ENCODE results near the gene CLSTN3. TPM values are rescaled to one million over a fixed set of nuclear protein-coding genes. Genes with fewer than 3 reads are reported as not detected.

The CLSTN3 gene
- total and polyA plus RNA-seq, 2 donors (not counting 3 experiments of a cell fraction or from before 2014, with no cell fraction given) = 27.8 to 45.9 TPM

DNA sequence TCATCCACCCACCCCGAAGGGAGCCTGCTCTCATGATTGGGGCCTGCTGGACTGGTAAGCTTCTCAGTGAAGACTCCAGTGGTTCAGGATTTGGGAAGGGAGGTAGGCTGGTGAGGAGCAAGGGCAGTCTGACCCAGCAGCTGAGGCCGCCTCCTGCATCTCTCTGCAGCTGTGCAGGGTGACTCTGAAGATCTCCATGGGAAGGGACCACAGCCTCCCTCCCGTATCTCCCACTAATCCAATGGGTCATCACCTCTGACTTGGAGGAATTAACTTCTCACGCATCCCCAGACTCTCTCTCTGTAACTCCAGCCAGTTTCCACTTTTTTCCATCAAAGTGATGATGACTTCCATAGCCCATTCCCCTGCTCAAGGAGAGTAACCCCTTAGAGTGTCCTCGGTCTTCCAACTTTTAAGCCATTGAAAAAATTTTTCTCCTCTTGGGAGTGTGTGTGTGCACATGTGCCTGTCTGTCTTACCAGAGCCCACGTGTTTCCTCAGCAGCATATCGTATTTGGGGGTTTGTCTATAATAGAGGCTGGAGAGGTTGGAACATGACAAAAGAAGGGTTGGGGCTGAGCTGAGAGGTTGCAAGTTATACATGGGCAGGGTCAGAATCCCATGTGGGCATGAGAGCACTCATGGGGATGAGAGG, 11.3 kb downstream of the CLSTN3 start:
- dilution Hi-C loops (cut with MboI; ENCODE audit: extremely low pct_ligation_motif_present, low sequenced_read_pairs) (no loop called here), intact Hi-C loops (cut with micrococcal nuclease) (loop anchor here (1.0 kb wide), 4 partner anchors 9 to 497 kb away; no protein-coding TSS in a partner anchor)
- Histone ChIP-seq H3K4me3 (replicated peaks in 1 of 3; ENCODE audit: insufficient read depth in 1 of 3, low read depth in 1 of 3, low read length in 3 of 3) (no peak overlapping the region), H3K9ac (replicated peaks; ENCODE audit: extremely low read depth, insufficient read depth, low read length) (no peak overlapping the region), H3K27me3 (ENCODE audit: control insufficient read depth in 2 of 2, insufficient read depth in 2 of 2, low read length in 2 of 2) (no peaks in the 10 kb centered on the region), H3K4me2 (ENCODE audit: insufficient read depth, low read length) (no peak overlapping the region), H3K79me2 (ENCODE audit: control insufficient read depth, insufficient read depth, low read length) (no peaks in the 10 kb centered on the region), H4K20me1 (replicated peaks; ENCODE audit: control insufficient read depth, extremely low read depth, insufficient read depth, low read length) (no peaks in the 10 kb centered on the region), H3K27ac (ENCODE audit: insufficient read depth, low read depth, low read length) (no peak overlapping the region), H2AFZ (ENCODE audit: low read depth, low read length) (no peak overlapping the region), H3K9me1 (replicated peaks; ENCODE audit: control insufficient read depth, extremely low read depth, insufficient read depth, low read length) (no peaks in the 10 kb centered on the region), H3K9me3 (replicated peaks; ENCODE audit: control insufficient read depth, insufficient read depth, low read length) (no peaks in the 10 kb centered on the region), H3K4me1 (ENCODE audit: control insufficient read depth, extremely low read depth, insufficient read depth, low read length) (no peaks in the 10 kb centered on the region), H3K36me3 (ENCODE audit: control insufficient read depth in 2 of 2, extremely low read depth in 1 of 2, insufficient read depth in 2 of 2, low read length in 2 of 2) (peaks cover 5 to 8% of the 10 kb centered on the region in 2 experiments)
- BruUV-seq (replicated peaks) = no TSS peak
- ChIA-PET POLR2A (interaction anchor here (0.7 kb wide), 1 partner anchor 198 kb away, joined by 5 read pairs; the partner anchor contains the start of gene RNU7-1), CTCF (interaction anchor here (0.8 to 3.3 kb wide), 12 partner anchors 8 to 499 kb away, joined by 3 to 33 read pairs (median 5); partner anchors contain the start of genes CLSTN3 and PEX5)
- TF ChIP-seq, protein P1, sequence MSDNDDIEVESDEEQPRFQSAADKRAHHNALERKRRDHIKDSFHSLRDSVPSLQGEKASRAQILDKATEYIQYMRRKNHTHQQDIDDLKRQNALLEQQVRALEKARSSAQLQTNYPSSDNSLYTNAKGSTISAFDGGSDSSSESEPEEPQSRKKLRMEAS (IDR thresholded peaks at IDR 0.05; ENCODE audit: insufficient read depth, insufficient read length) = no peak
- no peak for TF ChIP-seq MYC (IDR thresholded peaks at IDR 0.05; ENCODE audit: low read depth, low read length)
- no peak for TF ChIP-seq JUN (IDR thresholded peaks at IDR 0.05; ENCODE audit: borderline replicate concordance, insufficient read depth, insufficient read length, low read depth)
- TF ChIP-seq, protein P2, sequence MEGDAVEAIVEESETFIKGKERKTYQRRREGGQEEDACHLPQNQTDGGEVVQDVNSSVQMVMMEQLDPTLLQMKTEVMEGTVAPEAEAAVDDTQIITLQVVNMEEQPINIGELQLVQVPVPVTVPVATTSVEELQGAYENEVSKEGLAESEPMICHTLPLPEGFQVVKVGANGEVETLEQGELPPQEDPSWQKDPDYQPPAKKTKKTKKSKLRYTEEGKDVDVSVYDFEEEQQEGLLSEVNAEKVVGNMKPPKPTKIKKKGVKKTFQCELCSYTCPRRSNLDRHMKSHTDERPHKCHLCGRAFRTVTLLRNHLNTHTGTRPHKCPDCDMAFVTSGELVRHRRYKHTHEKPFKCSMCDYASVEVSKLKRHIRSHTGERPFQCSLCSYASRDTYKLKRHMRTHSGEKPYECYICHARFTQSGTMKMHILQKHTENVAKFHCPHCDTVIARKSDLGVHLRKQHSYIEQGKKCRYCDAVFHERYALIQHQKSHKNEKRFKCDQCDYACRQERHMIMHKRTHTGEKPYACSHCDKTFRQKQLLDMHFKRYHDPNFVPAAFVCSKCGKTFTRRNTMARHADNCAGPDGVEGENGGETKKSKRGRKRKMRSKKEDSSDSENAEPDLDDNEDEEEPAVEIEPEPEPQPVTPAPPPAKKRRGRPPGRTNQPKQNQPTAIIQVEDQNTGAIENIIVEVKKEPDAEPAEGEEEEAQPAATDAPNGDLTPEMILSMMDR (IDR thresholded peaks at IDR 0.05; ENCODE audit: extremely low read depth in 1 of 2, insufficient read depth in 1 of 2, low read depth in 1 of 2, low read length in 2 of 2) = no peak
- no peak for TF ChIP-seq POLR2AphosphoS5 (IDR thresholded peaks at IDR 0.05; ENCODE audit: insufficient read depth, low read depth, low read length)
- no peak for TF ChIP-seq POLR2A (IDR thresholded peaks at IDR 0.05; ENCODE audit: low read depth, low read length)
- TF ChIP-seq EZH2 (IDR thresholded peaks at IDR 0.05; ENCODE audit: borderline replicate concordance, low read depth, low read length, severe bottlenecking) = no peak
- TF ChIP-seq FOS (IDR thresholded peaks at IDR 0.05; ENCODE audit: borderline replicate concordance, insufficient read depth, low read length) = no peak
- TF ChIP-seq GATA2 (IDR thresholded peaks at IDR 0.05; ENCODE audit: insufficient read depth, insufficient read length, low read depth, low read length) = no peak
- FAIRE-seq (no peak), DNase-seq (ENCODE audit: low read depth, low spot score) (no peak)

Data from endothelial cell of umbilical vein (primary cell).